ENCODE data around the gene RAI1. TPM values are rescaled to one million over a fixed set of nuclear protein-coding genes. Genes with fewer than 3 reads are reported as not detected.
A peak's percentile ranks its signal among the peaks of the same experiment; 100 is the strongest.

RAI1 gene
- total and polyA plus RNA-seq, 2 donors = 4.3 to 10.9 TPM

- Histone ChIP-seq H3K27ac (ENCODE audit: low read depth in 1 of 2, low read length in 1 of 2) (no peak overlapping the region), H3K4me1 (ENCODE audit: control insufficient read depth in 2 of 2, insufficient read depth in 2 of 2, low read length in 2 of 2) (peaks cover 0 to 54% of the 10 kb centered on the region in 2 donors), H3K4me3 (ENCODE audit: low read length in 2 of 2) (no peak overlapping the region), H3K36me3 (ENCODE audit: control insufficient read depth in 2 of 2, insufficient read depth in 2 of 2, low read length in 1 of 2) (peaks cover 3 to 4% of the 10 kb centered on the region in 2 donors), H3K27me3 (ENCODE audit: control insufficient read depth in 2 of 2, insufficient read depth in 1 of 2, low read length in 1 of 2) (peaks cover 0 to 11% of the 10 kb centered on the region in 2 donors), H3K9me3 (ENCODE audit: control insufficient read depth in 2 of 2, insufficient read depth in 1 of 2, low read length in 1 of 2) (no peaks in the 10 kb centered on the region)
- WGBS = 98% methylated on average over 2 of the region's 2 CpGs
- DNase-seq (ENCODE audit: low read depth in 6 of 9, low spot score in 9 of 9) = no peak
Measured at GRCh38 chr17:17701112-17701511, 19.9 kb downstream of the RAI1 start.

- H3K27me3 ChIP-seq (ENCODE audit: control insufficient read depth in 2 of 2, insufficient read depth in 1 of 2, low read length in 1 of 2) = peaks cover 0 to 11% of the 10 kb centered on the region in 2 donors
- H3K4me1 ChIP-seq (ENCODE audit: control insufficient read depth in 2 of 2, insufficient read depth in 2 of 2, low read length in 2 of 2) = peaks cover 0 to 54% of the 10 kb centered on the region in 2 donors
- 98% methylated on average over 5 of the region's 5 CpGs for WGBS
- no peak overlapping the region for H3K4me3 ChIP-seq (ENCODE audit: low read length in 2 of 2)
- no peak for DNase-seq (ENCODE audit: low read depth in 6 of 9, low spot score in 9 of 9)
- H3K27ac ChIP-seq (ENCODE audit: low read depth in 1 of 2, low read length in 1 of 2) = no peak overlapping the region
- peaks cover 3 to 4% of the 10 kb centered on the region in 2 donors for H3K36me3 ChIP-seq (ENCODE audit: control insufficient read depth in 2 of 2, insufficient read depth in 2 of 2, low read length in 1 of 2)
- no peaks in the 10 kb centered on the region for H3K9me3 ChIP-seq (ENCODE audit: control insufficient read depth in 2 of 2, insufficient read depth in 1 of 2, low read length in 1 of 2)
Measured at GRCh38 chr17:17701658-17702057, 20.4 kb downstream of the RAI1 start.

DNA sequence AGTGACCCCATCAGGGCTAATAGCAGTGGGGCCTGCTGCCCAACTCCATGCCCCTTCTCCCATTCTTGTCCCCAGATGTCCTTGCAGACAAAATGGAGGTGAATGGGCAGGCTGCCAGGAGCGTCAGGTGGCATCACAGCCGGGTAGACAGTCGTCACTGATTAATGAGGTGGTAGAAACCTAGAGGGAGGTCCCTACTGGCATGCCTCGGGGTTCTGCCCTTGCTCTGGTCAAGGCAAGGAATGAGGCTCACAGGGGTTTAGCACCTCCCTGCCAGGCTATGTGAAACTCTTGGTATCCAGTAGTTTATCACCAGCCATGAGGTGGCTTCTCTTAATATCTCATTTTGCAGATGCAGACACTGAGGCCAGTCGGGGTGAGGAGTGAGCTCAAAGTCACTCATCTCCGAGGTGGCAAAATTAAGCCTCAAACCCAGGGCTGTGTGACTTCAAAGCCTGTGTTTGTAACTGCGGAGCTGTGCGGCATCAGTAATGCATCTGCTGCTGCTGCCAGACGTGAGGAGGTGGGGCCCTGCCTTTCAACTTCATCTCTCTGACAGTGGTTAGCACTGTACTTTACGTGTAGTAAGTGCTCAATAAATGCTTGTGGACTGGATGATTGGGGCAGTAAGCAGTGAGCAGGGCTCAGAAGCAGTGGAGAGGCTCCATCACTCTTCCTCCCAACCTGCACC lies 21.3 kb downstream of the RAI1 start:
- Histone ChIP-seq H3K27me3 (ENCODE audit: control insufficient read depth in 2 of 2, insufficient read depth in 1 of 2, low read length in 1 of 2) (peaks cover 0 to 11% of the 10 kb centered on the region in 2 donors), H3K36me3 (ENCODE audit: control insufficient read depth in 2 of 2, insufficient read depth in 2 of 2, low read length in 1 of 2) (peaks cover 3 to 4% of the 10 kb centered on the region in 2 donors), H3K4me1 (ENCODE audit: control insufficient read depth in 2 of 2, insufficient read depth in 2 of 2, low read length in 2 of 2) (peaks cover 0 to 45% of the 10 kb centered on the region in 2 donors), H3K4me3 (ENCODE audit: low read length in 2 of 2) (no peak overlapping the region), H3K9me3 (ENCODE audit: control insufficient read depth in 2 of 2, insufficient read depth in 1 of 2, low read length in 1 of 2) (no peaks in the 10 kb centered on the region), H3K27ac (ENCODE audit: low read depth in 1 of 2, low read length in 1 of 2) (no peak overlapping the region)
- peak in 1 of 9 donors; percentile 44 for DNase-seq (ENCODE audit: low read depth in 6 of 9, low spot score in 9 of 9)
- WGBS = 80% methylated on average over 10 of the region's 10 CpGs

- no peak for DNase-seq (ENCODE audit: low read depth in 6 of 9, low spot score in 9 of 9)
- Histone ChIP-seq H3K4me1 (ENCODE audit: control insufficient read depth in 2 of 2, insufficient read depth in 2 of 2, low read length in 2 of 2) (peaks cover 0 to 37% of the 10 kb centered on the region in 2 donors), H3K4me3 (ENCODE audit: low read length in 2 of 2) (no peak overlapping the region)
Measured at GRCh38 chr17:17703140-17703919, 22.1 kb downstream of the RAI1 start.

GRCh38 chr17:17704931-17705330 lies 23.7 kb downstream of the RAI1 start:
- Histone ChIP-seq H3K36me3 (ENCODE audit: control insufficient read depth in 2 of 2, insufficient read depth in 2 of 2, low read length in 1 of 2) (peaks cover 3 to 4% of the 10 kb centered on the region in 2 donors), H3K27me3 (ENCODE audit: control insufficient read depth in 2 of 2, insufficient read depth in 1 of 2, low read length in 1 of 2) (peaks cover 0 to 11% of the 10 kb centered on the region in 2 donors), H3K4me3 (ENCODE audit: low read length in 2 of 2) (no peak overlapping the region), H3K4me1 (ENCODE audit: control insufficient read depth in 2 of 2, insufficient read depth in 2 of 2, low read length in 2 of 2) (peaks cover 0 to 22% of the 10 kb centered on the region in 2 donors), H3K27ac (ENCODE audit: low read depth in 1 of 2, low read length in 1 of 2) (no peak overlapping the region), H3K9me3 (ENCODE audit: control insufficient read depth in 2 of 2, insufficient read depth in 1 of 2, low read length in 1 of 2) (no peaks in the 10 kb centered on the region)
- no peak for DNase-seq (ENCODE audit: low read depth in 6 of 9, low spot score in 9 of 9)
- 97% methylated on average over 2 of the region's 2 CpGs for WGBS

More at GRCh38 chr17:17703140-17703919, 22.1 kb downstream of the RAI1 start:
- Histone ChIP-seq H3K9me3 (ENCODE audit: control insufficient read depth in 2 of 2, insufficient read depth in 1 of 2, low read length in 1 of 2) (no peaks in the 10 kb centered on the region), H3K36me3 (ENCODE audit: control insufficient read depth in 2 of 2, insufficient read depth in 2 of 2, low read length in 1 of 2) (peaks cover 3 to 4% of the 10 kb centered on the region in 2 donors), H3K27ac (ENCODE audit: low read depth in 1 of 2, low read length in 1 of 2) (no peak overlapping the region), H3K27me3 (ENCODE audit: control insufficient read depth in 2 of 2, insufficient read depth in 1 of 2, low read length in 1 of 2) (peaks cover 0 to 11% of the 10 kb centered on the region in 2 donors)
- 90% methylated on average over 14 of the region's 14 CpGs for WGBS

GRCh38 chr17:17706140-17707060 lies 25.1 kb downstream of the RAI1 start:
- Histone ChIP-seq H3K9me3 (ENCODE audit: control insufficient read depth in 2 of 2, insufficient read depth in 1 of 2, low read length in 1 of 2) (no peaks in the 10 kb centered on the region), H3K4me1 (ENCODE audit: control insufficient read depth in 2 of 2, insufficient read depth in 2 of 2, low read length in 2 of 2) (peaks cover 0 to 19% of the 10 kb centered on the region in 2 donors), H3K36me3 (ENCODE audit: control insufficient read depth in 2 of 2, insufficient read depth in 2 of 2, low read length in 1 of 2) (peaks cover 3 to 4% of the 10 kb centered on the region in 2 donors), H3K27ac (ENCODE audit: low read depth in 1 of 2, low read length in 1 of 2) (no peak overlapping the region), H3K27me3 (ENCODE audit: control insufficient read depth in 2 of 2, insufficient read depth in 1 of 2, low read length in 1 of 2) (no peaks in the 10 kb centered on the region), H3K4me3 (ENCODE audit: low read length in 2 of 2) (no peak overlapping the region)
- WGBS = 98% methylated on average over 12 of the region's 12 CpGs
- DNase-seq (ENCODE audit: low read depth in 6 of 9, low spot score in 9 of 9) = no peak

DNA sequence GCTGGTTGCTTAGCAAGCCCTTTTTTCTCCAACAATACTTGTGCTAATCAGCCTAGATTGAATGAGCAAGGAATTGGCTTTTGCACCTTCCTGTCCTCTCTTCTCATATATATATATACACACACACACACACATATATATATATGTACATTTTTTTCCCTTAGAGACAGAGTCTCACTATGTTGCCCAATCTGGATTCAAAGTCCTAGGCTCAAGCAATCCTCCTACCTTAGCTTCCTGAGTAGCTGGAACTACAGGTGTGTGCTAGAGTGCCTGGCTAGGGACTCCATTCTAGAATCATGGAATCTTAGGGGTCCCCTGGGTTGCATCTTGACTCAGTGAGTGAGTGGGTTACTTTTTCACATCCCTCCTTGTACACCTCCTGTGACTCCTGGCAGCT lies 27.0 kb downstream of the RAI1 start:
- H3K27me3 ChIP-seq (ENCODE audit: control insufficient read depth in 2 of 2, insufficient read depth in 1 of 2, low read length in 1 of 2) = no peaks in the 10 kb centered on the region
- H3K36me3 ChIP-seq (ENCODE audit: control insufficient read depth in 2 of 2, insufficient read depth in 2 of 2, low read length in 1 of 2) = peaks cover 3 to 4% of the 10 kb centered on the region in 2 donors
- H3K4me1 ChIP-seq (ENCODE audit: control insufficient read depth in 2 of 2, insufficient read depth in 2 of 2, low read length in 2 of 2) = peaks cover 0 to 15% of the 10 kb centered on the region in 2 donors
- no peaks in the 10 kb centered on the region for H3K9me3 ChIP-seq (ENCODE audit: control insufficient read depth in 2 of 2, insufficient read depth in 1 of 2, low read length in 1 of 2)
- no peak overlapping the region for H3K27ac ChIP-seq (ENCODE audit: low read depth in 1 of 2, low read length in 1 of 2)
- no peak for DNase-seq (ENCODE audit: low read depth in 6 of 9, low spot score in 9 of 9)
- H3K4me3 ChIP-seq (ENCODE audit: low read length in 2 of 2) = no peak overlapping the region

DNA sequence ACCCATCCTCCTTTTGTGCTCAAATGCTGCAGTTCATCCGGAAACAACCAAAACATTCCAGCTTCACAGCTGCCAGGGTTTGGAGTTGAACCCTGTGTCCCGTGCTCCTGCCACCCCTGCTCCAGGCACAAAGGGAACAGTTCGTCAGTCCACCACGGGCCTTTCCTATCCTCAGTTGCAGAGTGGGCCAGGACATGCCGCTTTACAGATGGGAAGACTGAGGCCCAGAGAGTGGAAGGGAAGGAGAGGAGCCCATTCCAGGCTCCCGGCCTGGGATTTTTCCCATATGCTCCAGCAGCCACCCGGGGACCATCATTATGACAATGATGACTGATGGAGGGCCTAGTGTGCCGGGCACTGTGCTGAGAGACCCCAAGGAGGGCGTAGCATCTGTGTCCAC lies 27.6 kb downstream of the RAI1 start:
- no peak overlapping the region for H3K27ac ChIP-seq (ENCODE audit: low read depth in 1 of 2, low read length in 1 of 2)
- WGBS = 99% methylated on average over 9 of the region's 9 CpGs
- H3K36me3 ChIP-seq (ENCODE audit: control insufficient read depth in 2 of 2, insufficient read depth in 2 of 2, low read length in 1 of 2) = peaks cover 3 to 4% of the 10 kb centered on the region in 2 donors
- no peak for DNase-seq (ENCODE audit: low read depth in 6 of 9, low spot score in 9 of 9)
- H3K27me3 ChIP-seq (ENCODE audit: control insufficient read depth in 2 of 2, insufficient read depth in 1 of 2, low read length in 1 of 2) = no peaks in the 10 kb centered on the region
- no peaks in the 10 kb centered on the region for H3K9me3 ChIP-seq (ENCODE audit: control insufficient read depth in 2 of 2, insufficient read depth in 1 of 2, low read length in 1 of 2)
- peaks cover 0 to 17% of the 10 kb centered on the region in 2 donors for H3K4me1 ChIP-seq (ENCODE audit: control insufficient read depth in 2 of 2, insufficient read depth in 2 of 2, low read length in 2 of 2)
- no peak overlapping the region for H3K4me3 ChIP-seq (ENCODE audit: low read length in 2 of 2)
